Fibroblast of pulmonary artery (primary cell): ENCODE data around the gene MPHOSPH10.
A peak's percentile ranks its signal among the peaks of the same experiment; 100 is the strongest.
"Not testable (repeated sequence)": the region's sequence is repeated elsewhere in the genome, so short reads cannot be mapped to it uniquely, and the experiment has no call there.

Experiments
- DNase-seq: peaks from one replicate; pipeline ENCODE4 v3.0.0-alpha.2; 2010; ENCODE audit warnings: low read depth
- H3K4me3 ChIP-seq: replicated peaks from 2 replicates; pipeline ENCODE4 v1.5.1; 2011; ENCODE audit warnings: low read depth, mild to moderate bottlenecking, control low read depth, low read length, moderate library complexity
- CTCF ChIP-seq: IDR thresholded peaks from 2 replicates; pipeline ENCODE4 v1.5.1; 2011; ENCODE audit warnings: mild to moderate bottlenecking, control low read depth, low read length, inconsistent platforms; ENCODE audit errors: missing control alignments

Gene MPHOSPH10

GRCh38 chr2:71130152-71130904, at the start of gene MPHOSPH10, which contains the start of gene MCEE:
TSS of gene MPHOSPH10 (plus strand) at chr2:71130634. CDS start at chr2:71130666, 32 bp downstream.
TSS of gene MCEE (minus strand) at chr2:71130229. CDS start at chr2:71130219, 10 bp downstream.
- peak; percentile 93 for DNase-seq
- peak within 1 kb of the TSS; percentile 95 for H3K4me3 ChIP-seq
- no peak for TF ChIP-seq CTCF

GRCh38 chr2:71082402-71083252, 47.8 kb upstream of the MPHOSPH10 start:
- DNase-seq: no peak
- H3K4me3 ChIP-seq: no peak overlapping the region

GRCh38 chr2:71083297-71083696, 47.1 kb upstream of the MPHOSPH10 start:
- not testable (repeated sequence) for DNase-seq, H3K4me3 ChIP-seq

More at GRCh38 chr2:71082402-71083252, 47.8 kb upstream of the MPHOSPH10 start:
- no peak for TF ChIP-seq CTCF

- not testable (repeated sequence) for DNase-seq, H3K4me3 ChIP-seq
These were observed 46.6 kb upstream of the MPHOSPH10 start for GRCh38 chr2:71083752-71084312.

GRCh38 chr2:71085325-71086003, 45.0 kb upstream of the MPHOSPH10 start:
- DNase-seq, H3K4me3 ChIP-seq: not testable (repeated sequence)

- DNase-seq, H3K4me3 ChIP-seq: not testable (repeated sequence)
These were observed 41.0 kb upstream of the MPHOSPH10 start for GRCh38 chr2:71089475-71089874.

- H3K4me3 ChIP-seq, DNase-seq: not testable (repeated sequence)
These were observed 38.6 kb upstream of the MPHOSPH10 start for GRCh38 chr2:71091808-71092207.

- H3K4me3 ChIP-seq, DNase-seq: not testable (repeated sequence)
These were observed 37.8 kb upstream of the MPHOSPH10 start for GRCh38 chr2:71092491-71093260.

GRCh38 chr2:71100195-71100964, 30.1 kb upstream of the MPHOSPH10 start:
- TF ChIP-seq CTCF: peak; percentile 91
- peak; percentile 77 for DNase-seq
- H3K4me3 ChIP-seq: no peak overlapping the region
